Mesendoderm (in vitro differentiated cells): Measurements from ENCODE around the gene GGACT.

Experiments
- DNase-seq: peaks from one replicate; pipeline ENCODE4 v3.0.0; 2013
- H2AK5ac ChIP-seq: 2 replicates; pipeline ENCODE4 v1.6.1; 2013; ENCODE audit warnings: low read length, inconsistent platforms
- H2BK120ac ChIP-seq: 2 replicates; pipeline ENCODE4 v1.6.1; 2013; ENCODE audit warnings: low read depth, mild to moderate bottlenecking, low read length, moderate library complexity, mixed read lengths
- H2BK15ac ChIP-seq: replicated peaks from 2 replicates; pipeline ENCODE4 v1.6.1; 2013; ENCODE audit warnings: low read depth, mild to moderate bottlenecking, moderate library complexity
- H2BK5ac ChIP-seq: 2 replicates; pipeline ENCODE4 v1.6.1; 2013; ENCODE audit warnings: low read length, inconsistent platforms
- H3K18ac ChIP-seq: 2 replicates; pipeline ENCODE4 v1.6.1; 2013; ENCODE audit warnings: mild to moderate bottlenecking, low read length, mixed read lengths
- H3K23ac ChIP-seq: one replicate; pipeline ENCODE4 v1.6.1; 2013; ENCODE audit warnings: low read length
- H3K27ac ChIP-seq: 2 replicates; pipeline ENCODE4 v1.5.1; 2013; ENCODE audit warnings: low read depth, mild to moderate bottlenecking, inconsistent platforms, low read length, moderate library complexity
- H3K27me3 ChIP-seq: 2 replicates; pipeline ENCODE4 v1.6.1; 2013; ENCODE audit warnings: low read length, control low read depth, mild to moderate bottlenecking, inconsistent platforms; ENCODE audit not compliant: insufficient read depth, poor library complexity
- H3K36me3 ChIP-seq: 2 replicates; pipeline ENCODE4 v1.6.1; 2013; ENCODE audit warnings: low read length, inconsistent platforms; ENCODE audit not compliant: control insufficient read depth, insufficient read depth
- H3K4ac ChIP-seq: one replicate; pipeline ENCODE4 v1.6.1; 2013; ENCODE audit warnings: low read depth, mild to moderate bottlenecking, low read length, moderate library complexity
- H3K4me1 ChIP-seq: 2 replicates; pipeline ENCODE4 v1.6.1; 2013; ENCODE audit warnings: low read depth, low read length, inconsistent platforms; ENCODE audit not compliant: control insufficient read depth
- H3K4me2 ChIP-seq: 2 replicates; pipeline ENCODE4 v1.6.1; 2013; ENCODE audit warnings: low read length
- H3K4me3 ChIP-seq: 2 replicates; pipeline ENCODE4 v1.5.1; 2013; ENCODE audit warnings: mild to moderate bottlenecking, low read length
- H3K56ac ChIP-seq: one replicate; pipeline ENCODE4 v1.6.1; 2013; ENCODE audit warnings: low read length
- H3K79me1 ChIP-seq: 2 replicates; pipeline ENCODE4 v1.6.1; 2013; ENCODE audit warnings: low read length, inconsistent platforms
- H3K79me2 ChIP-seq: 2 replicates; pipeline ENCODE4 v1.6.1; 2013; ENCODE audit warnings: mild to moderate bottlenecking, low read length; ENCODE audit not compliant: control insufficient read depth, insufficient read depth
- H3K9ac ChIP-seq: 2 replicates; pipeline ENCODE4 v1.6.1; 2013; ENCODE audit warnings: low read length, inconsistent platforms
- H4K5ac ChIP-seq: one replicate; pipeline ENCODE4 v1.6.1; 2013; ENCODE audit warnings: low read length
- H4K8ac ChIP-seq: one replicate; pipeline ENCODE4 v1.6.1; 2013; ENCODE audit warnings: low read depth, mild to moderate bottlenecking, control low read depth, low read length, moderate library complexity
- WGBS: extraction: QIAGEN DNeasy Blood & Tissue Kit; methylation state at CpG from one replicate; pipeline ENCODE4 v1.1.7; 2013; ENCODE audit warnings: low lambda C conversion rate, missing lambda C conversion rate; ENCODE audit not compliant: insufficient coverage; ENCODE audit errors: extremely low coverage; 5-methylcytosine and 5-hydroxymethylcytosine counted together

The GGACT gene

DNA sequence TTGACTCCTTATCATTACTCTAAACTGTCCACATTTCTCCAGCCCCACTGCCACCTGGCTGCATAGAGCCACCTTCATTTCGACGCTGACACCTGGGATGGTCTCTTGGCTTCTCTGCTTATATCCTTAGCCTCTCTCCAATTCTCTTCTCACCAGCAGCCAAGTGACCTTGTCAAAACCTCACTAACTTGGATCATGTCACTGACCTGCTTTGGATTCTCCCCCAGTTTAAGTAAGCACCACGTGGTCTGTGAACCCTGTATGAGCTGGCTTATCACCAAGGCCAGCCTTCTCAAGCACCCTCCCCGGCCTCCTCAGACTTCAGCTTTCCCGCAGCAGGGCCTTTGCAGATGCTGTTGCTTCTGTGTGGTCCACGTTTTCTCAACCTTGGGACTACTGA, 12.3 kb upstream of the GGACT start:
- Histone ChIP-seq H4K5ac (no peak overlapping the region), H3K27me3 (no peaks in the 10 kb centered on the region), H3K4ac (no peak overlapping the region), H2BK15ac (no peak overlapping the region), H3K56ac (no peak overlapping the region), H3K36me3 (no peaks in the 10 kb centered on the region), H3K23ac (no peak overlapping the region), H2AK5ac (no peak overlapping the region), H3K79me2 (no peaks in the 10 kb centered on the region), H3K79me1 (no peaks in the 10 kb centered on the region), H3K27ac (no peak overlapping the region), H3K18ac (no peak overlapping the region), H3K9ac (no peak overlapping the region), H2BK5ac (no peak overlapping the region), H4K8ac (no peak overlapping the region), H3K4me2 (no peak overlapping the region), H2BK120ac (no peak overlapping the region), H3K4me3 (no peak overlapping the region), H3K4me1 (no peaks in the 10 kb centered on the region)
- WGBS, result no CpG with 5 or more reads among the region's 6 CpGs
- no peak for DNase-seq

DNA sequence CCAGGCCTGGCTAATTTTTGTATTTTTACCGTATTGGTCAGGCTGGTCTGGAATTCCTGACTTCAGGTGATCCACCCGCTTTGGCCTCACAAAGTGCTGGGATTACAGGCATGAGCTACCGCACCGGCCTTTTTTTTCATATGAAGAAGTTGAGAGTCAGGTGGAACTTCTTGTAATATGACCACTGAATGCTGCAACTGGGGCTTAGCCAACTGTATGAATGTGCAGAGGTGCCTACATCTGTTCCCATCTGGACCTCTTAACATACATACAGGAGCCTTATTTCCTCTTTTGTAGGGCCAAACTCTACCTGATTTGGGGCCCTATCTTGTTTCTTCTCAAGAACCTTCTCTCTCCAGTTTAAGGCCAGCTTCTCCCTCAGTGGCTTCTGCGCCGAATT, 11.9 kb upstream of the GGACT start:
- DNase-seq, result no peak
- Histone ChIP-seq H3K79me2 (no peaks in the 10 kb centered on the region), H3K23ac (no peak overlapping the region), H4K5ac (no peak overlapping the region), H2BK5ac (no peak overlapping the region), H3K4me2 (no peak overlapping the region), H4K8ac (no peak overlapping the region), H2BK15ac (no peak overlapping the region), H3K4ac (no peak overlapping the region), H3K4me3 (no peak overlapping the region), H3K4me1 (no peaks in the 10 kb centered on the region), H3K27ac (no peak overlapping the region), H3K18ac (no peak overlapping the region), H3K56ac (no peak overlapping the region), H3K9ac (no peak overlapping the region), H2AK5ac (no peak overlapping the region), H2BK120ac (no peak overlapping the region), H3K27me3 (no peaks in the 10 kb centered on the region), H3K36me3 (no peaks in the 10 kb centered on the region), H3K79me1 (no peaks in the 10 kb centered on the region)
- no CpG with 5 or more reads among the region's 6 CpGs for WGBS

DNA sequence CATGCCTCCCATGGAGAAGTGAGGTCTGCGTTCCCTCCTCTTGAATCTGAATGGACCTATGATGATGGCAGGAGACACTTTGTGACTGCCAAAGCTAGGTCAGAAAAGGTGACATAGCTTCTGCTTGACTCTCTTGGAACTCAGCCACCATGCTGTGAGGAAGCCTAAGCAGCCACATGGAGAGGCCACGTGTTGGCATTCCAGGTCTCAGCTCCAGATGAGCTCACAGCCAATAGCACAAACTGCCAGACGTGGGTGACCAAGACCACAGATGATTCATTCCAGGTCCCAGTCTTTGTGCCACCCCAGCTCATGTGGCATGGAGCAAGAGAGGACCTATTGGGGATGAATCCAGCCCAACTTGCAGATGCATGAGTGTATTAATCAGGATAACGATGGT, 8.7 kb upstream of the GGACT start:
- no peak overlapping the region for H3K56ac ChIP-seq
- WGBS, result no CpG with 5 or more reads among the region's 4 CpGs
- no peak overlapping the region for H2BK15ac ChIP-seq

DNA sequence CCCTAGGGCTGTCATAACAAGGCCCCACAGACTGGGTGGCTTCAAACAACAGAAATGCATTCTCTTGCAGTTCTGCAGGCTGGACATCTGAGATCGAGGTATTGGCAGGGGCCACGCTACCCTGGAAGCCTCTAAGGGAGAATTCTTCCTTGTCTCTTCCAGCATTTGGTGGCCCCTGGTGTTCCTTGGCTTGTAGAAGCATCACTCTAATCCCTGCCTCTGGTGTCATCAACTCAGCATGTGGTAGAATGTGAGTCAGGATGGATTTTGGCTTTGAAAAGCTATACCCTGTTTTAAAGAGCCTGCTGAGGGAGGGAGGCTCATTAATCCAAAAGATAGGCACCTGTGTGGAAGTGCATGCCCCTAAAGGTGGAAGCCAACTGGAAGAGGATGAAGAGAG, 7.9 kb upstream of the GGACT start:
- H3K27me3 ChIP-seq, result no peaks in the 10 kb centered on the region
- H3K4me2 ChIP-seq, result no peak overlapping the region
- no peak overlapping the region for H3K56ac ChIP-seq
- WGBS, result no CpG with 5 or more reads among the region's 2 CpGs
- H2AK5ac ChIP-seq, result no peak overlapping the region
- no peaks in the 10 kb centered on the region for H3K79me1 ChIP-seq
- no peak overlapping the region for H4K5ac ChIP-seq
- no peak overlapping the region for H3K18ac ChIP-seq
- H3K23ac ChIP-seq, result no peak overlapping the region
- no peak for DNase-seq
- no peak overlapping the region for H3K9ac ChIP-seq
- H4K8ac ChIP-seq, result no peak overlapping the region
- no peaks in the 10 kb centered on the region for H3K36me3 ChIP-seq
- H2BK5ac ChIP-seq, result no peak overlapping the region
- no peak overlapping the region for H3K4me3 ChIP-seq
- H2BK120ac ChIP-seq, result no peak overlapping the region
- H3K79me2 ChIP-seq, result no peaks in the 10 kb centered on the region
- no peak overlapping the region for H2BK15ac ChIP-seq
- no peak overlapping the region for H3K4ac ChIP-seq
- no peak overlapping the region for H3K27ac ChIP-seq
- no peaks in the 10 kb centered on the region for H3K4me1 ChIP-seq

More for the DNA sequence above, 8.7 kb upstream of the GGACT start:
- H2BK5ac ChIP-seq, result no peak overlapping the region
- H3K4me1 ChIP-seq, result no peaks in the 10 kb centered on the region
- no peak overlapping the region for H2BK120ac ChIP-seq
- H3K23ac ChIP-seq, result no peak overlapping the region
- H4K8ac ChIP-seq, result no peak overlapping the region
- H3K79me1 ChIP-seq, result no peaks in the 10 kb centered on the region
- no peaks in the 10 kb centered on the region for H3K27me3 ChIP-seq
- H2AK5ac ChIP-seq, result no peak overlapping the region
- no peaks in the 10 kb centered on the region for H3K79me2 ChIP-seq
- DNase-seq, result no peak
- H4K5ac ChIP-seq, result no peak overlapping the region
- H3K27ac ChIP-seq, result no peak overlapping the region
- no peak overlapping the region for H3K18ac ChIP-seq
- H3K9ac ChIP-seq, result no peak overlapping the region
- H3K4me3 ChIP-seq, result no peak overlapping the region
- H3K36me3 ChIP-seq, result no peaks in the 10 kb centered on the region
- no peak overlapping the region for H3K4ac ChIP-seq
- H3K4me2 ChIP-seq, result no peak overlapping the region

DNA sequence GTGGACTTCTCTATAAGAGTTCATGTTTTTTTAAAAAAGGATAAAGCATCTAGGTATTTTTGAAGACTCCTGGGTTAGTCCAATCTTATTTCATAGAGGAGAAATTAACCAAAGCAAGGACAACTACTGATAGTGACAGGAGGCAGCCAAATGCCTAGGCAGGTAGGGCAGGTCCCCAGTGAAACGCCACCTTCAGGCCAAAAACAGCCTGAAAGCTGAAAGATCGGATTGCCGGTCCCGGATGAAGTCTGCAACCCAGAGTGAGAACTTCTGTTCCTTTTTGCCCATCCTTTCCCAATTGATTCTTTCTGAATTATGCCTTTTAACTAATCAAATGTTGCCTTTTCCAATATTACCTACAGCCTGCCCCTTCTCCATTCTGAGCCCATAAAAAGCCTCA, 6.1 kb upstream of the GGACT start:
- H3K23ac ChIP-seq, result no peak overlapping the region
- no peak overlapping the region for H2BK15ac ChIP-seq
- H3K79me1 ChIP-seq, result no peaks in the 10 kb centered on the region
- H3K56ac ChIP-seq, result no peak overlapping the region
- H3K27me3 ChIP-seq, result no peaks in the 10 kb centered on the region
- H3K9ac ChIP-seq, result no peak overlapping the region
- H3K27ac ChIP-seq, result no peak overlapping the region
- no peak overlapping the region for H3K18ac ChIP-seq
- H4K5ac ChIP-seq, result no peak overlapping the region
- no CpG with 5 or more reads among the region's 4 CpGs for WGBS
- no peaks in the 10 kb centered on the region for H3K4me1 ChIP-seq
- H3K4me2 ChIP-seq, result no peak overlapping the region
- no peak overlapping the region for H3K4ac ChIP-seq
- no peaks in the 10 kb centered on the region for H3K36me3 ChIP-seq
- no peak overlapping the region for H4K8ac ChIP-seq
- H2BK120ac ChIP-seq, result no peak overlapping the region
- H2AK5ac ChIP-seq, result no peak overlapping the region
- peak; percentile 52 for DNase-seq
- no peak overlapping the region for H2BK5ac ChIP-seq
- H3K79me2 ChIP-seq, result no peaks in the 10 kb centered on the region
- H3K4me3 ChIP-seq, result no peak overlapping the region

DNA sequence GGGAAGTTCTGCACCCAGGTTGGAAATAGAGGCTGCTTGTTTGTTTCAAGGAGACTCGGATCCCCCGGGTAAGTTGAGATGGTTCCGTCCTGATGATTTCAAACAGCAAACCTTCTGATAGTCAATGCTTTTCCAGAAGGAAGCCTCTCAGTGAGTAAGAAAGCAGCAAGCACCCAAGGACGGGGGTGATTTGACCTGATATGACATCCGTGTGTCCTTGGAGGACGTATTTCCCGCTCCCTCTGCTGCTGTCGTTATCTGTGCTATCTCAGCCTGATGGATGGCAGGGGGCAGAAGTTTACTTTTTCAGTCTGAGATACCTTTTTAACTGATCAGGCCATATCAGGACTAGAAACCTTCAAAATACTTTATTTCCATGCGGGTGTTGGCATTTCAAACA, 5.7 kb upstream of the GGACT start:
- H4K5ac ChIP-seq, result no peak overlapping the region
- H3K4me3 ChIP-seq, result no peak overlapping the region
- H3K27ac ChIP-seq, result no peak overlapping the region
- no peak overlapping the region for H3K56ac ChIP-seq
- no peak overlapping the region for H3K18ac ChIP-seq
- H3K4ac ChIP-seq, result no peak overlapping the region
- no peak overlapping the region for H3K23ac ChIP-seq
- WGBS, result no CpG with 5 or more reads among the region's 9 CpGs
- H3K27me3 ChIP-seq, result no peaks in the 10 kb centered on the region
- DNase-seq, result no peak
- H3K36me3 ChIP-seq, result no peaks in the 10 kb centered on the region
- no peak overlapping the region for H3K4me2 ChIP-seq
- no peak overlapping the region for H2BK120ac ChIP-seq
- H2AK5ac ChIP-seq, result no peak overlapping the region
- H3K9ac ChIP-seq, result no peak overlapping the region
- no peak overlapping the region for H2BK15ac ChIP-seq
- H4K8ac ChIP-seq, result no peak overlapping the region
- H3K4me1 ChIP-seq, result no peaks in the 10 kb centered on the region
- no peaks in the 10 kb centered on the region for H3K79me2 ChIP-seq
- no peaks in the 10 kb centered on the region for H3K79me1 ChIP-seq
- H2BK5ac ChIP-seq, result no peak overlapping the region
